ENCODE measurements around the gene PDE5A.

PDE5A gene

GRCh38 chr4:119580293-119580692 is 48.3 kb downstream of the PDE5A start:
- no peak for DNase-seq

GRCh38 chr4:119579823-119580222 is 48.8 kb downstream of the PDE5A start:
- DNase-seq = no peak

GRCh38 chr4:119570401-119570800 is 58.2 kb downstream of the PDE5A start:
- DNase-seq = no peak

GRCh38 chr4:119564106-119564505 is 64.5 kb downstream of the PDE5A start:
- no peak for DNase-seq

- DNase-seq = peak; percentile 67
Measured at GRCh38 chr4:119559044-119559647, 69.5 kb downstream of the PDE5A start.

- DNase-seq = no peak
Measured at GRCh38 chr4:119550857-119551532, 77.6 kb downstream of the PDE5A start.

GRCh38 chr4:119549639-119550038 is 79.0 kb downstream of the PDE5A start:
- DNase-seq = no peak

- DNase-seq = no peak
Measured at GRCh38 chr4:119543779-119544178, 84.8 kb downstream of the PDE5A start.

GRCh38 chr4:119543187-119543586 is 85.4 kb downstream of the PDE5A start:
- DNase-seq = no peak

- DNase-seq = no peak
Measured at GRCh38 chr4:119540249-119540648, 88.4 kb downstream of the PDE5A start.

- no peak for DNase-seq
Measured at GRCh38 chr4:119537586-119537985, 91.0 kb downstream of the PDE5A start.

- no peak for DNase-seq
Measured at GRCh38 chr4:119536572-119537528, 91.8 kb downstream of the PDE5A start.

GRCh38 chr4:119532319-119532718 is 96.3 kb downstream of the PDE5A start:
- DNase-seq = no peak

- no peak for DNase-seq
Measured at GRCh38 chr4:119529788-119530187, 98.8 kb downstream of the PDE5A start.

GRCh38 chr4:119526786-119527550 is 101.6 kb downstream of the PDE5A start:
- no peak for DNase-seq

- no peak for DNase-seq
Measured at GRCh38 chr4:119525771-119526712, 102.6 kb downstream of the PDE5A start.

GRCh38 chr4:119525005-119525749 is 103.4 kb downstream of the PDE5A start:
- no peak for DNase-seq

GRCh38 chr4:119523399-119523798 is 105.2 kb downstream of the PDE5A start:
- DNase-seq = no peak

- no peak for DNase-seq
Measured at GRCh38 chr4:119521268-119521667, 107.3 kb downstream of the PDE5A start.

- DNase-seq = no peak
Measured at GRCh38 chr4:119518915-119519410, 109.6 kb downstream of the PDE5A start.
